Sigmoid colon (tissue), 7 donors: Measurements from ENCODE around the gene NHSL2. TPM values are rescaled to one million over a fixed set of nuclear protein-coding genes. Genes with fewer than 3 reads are reported as not detected.
A peak's percentile ranks its signal among the peaks of the same experiment; 100 is the strongest.

Source experiments
- DNase-seq: peaks from one replicate; pipeline ENCODE4 v3.0.0-alpha.2; 2019
- H3K27ac ChIP-seq, 4 donors: fragments of 200-600 bp; sonication (generic); one replicate each; pipeline ENCODE4 v1.5.1; 2016 to 2019; ENCODE audit warnings: mild to moderate bottlenecking in 1 of 4
- H3K27me3 ChIP-seq, 3 donors: fragments of 200-600 bp; sonication (generic); one replicate each; pipeline ENCODE4 v1.5.1; 2019; ENCODE audit warnings: mild to moderate bottlenecking in 1 of 3
- H3K36me3 ChIP-seq, 4 donors: fragments of 200-600 bp; sonication (generic); one replicate each; pipeline ENCODE4 v1.5.1; 2016 to 2019
- H3K4me1 ChIP-seq, 4 donors: fragments of 200-600 bp; sonication (generic); one replicate each; pipeline ENCODE4 v1.5.1; 2017 to 2019
- H3K4me3 ChIP-seq, 4 donors: fragments of 200-600 bp; sonication (generic); one replicate each; pipeline ENCODE4 v1.5.1; 2017 to 2019; ENCODE audit warnings: mild to moderate bottlenecking in 2 of 4, moderate library complexity in 1 of 4
- H3K9me3 ChIP-seq, 4 donors: fragments of 200-600 bp in 3 of 4; sonication (generic) in 3 of 4; one replicate each; pipeline versions ENCODE4 v1.5.1 to v1.6.1; 2013 to 2019
- CTCF ChIP-seq, 4 experiments: fragments of 450-650 bp in 3 of 4; fragments of 200-600 bp in 1 of 4; IDR thresholded peaks; one replicate each; pipeline ENCODE4 v1.5.1; 2016 to 2019; ENCODE audit warnings: antibody characterized with exemption in 4 of 4, mild to moderate bottlenecking in 3 of 4, moderate library complexity in 2 of 4
- EP300 ChIP-seq, 4 donors: sonication (generic); formaldehyde crosslinking; IDR thresholded peaks; one replicate each; pipeline ENCODE4 v1.6.1; 2017; ENCODE audit warnings: antibody characterized with exemption in 4 of 4
- POLR2A ChIP-seq, 2 donors: fragments of 450-650 bp; IDR thresholded peaks; one replicate each; pipeline ENCODE4 v1.6.1; 2016; ENCODE audit warnings: antibody characterized with exemption in 2 of 2, mild to moderate bottlenecking in 2 of 2, moderate library complexity in 2 of 2
- POLR2AphosphoS5 ChIP-seq, 4 donors: sonication (generic); formaldehyde crosslinking; IDR thresholded peaks; one replicate each; pipeline ENCODE4 v1.6.1; 2017; ENCODE audit warnings: antibody characterized with exemption in 4 of 4
- WGBS, 2 donors: extraction: QIAGEN DNeasy Blood & Tissue Kit; methylation state at CpG; one replicate each; pipeline ENCODE4 v1.1.7; 2013; 5-methylcytosine and 5-hydroxymethylcytosine counted together
- intact Hi-C: fragments of 100-400 bp; cut with DNase I; formaldehyde crosslinking; loops from one replicate; pipeline ENCODE4 v1.15.1; 2023
- polyA plus RNA-seq, 3 donors: library from polyadenylated mRNA; stranded (reverse); fragments of 200-250 nt; gene quantifications; one replicate each; pipeline ENCODE4 v1.2.3, GENCODE V29; 2013
- total RNA-seq, 4 donors: library from RNA; depleted of rRNA; stranded (reverse); fragments of >200 nt; gene quantifications; one replicate each; pipeline ENCODE4 v1.1.0, GENCODE V29; 2016
- donor health status: healthy with polysubstance abuse.
- donor health status: Bipolar disorder and iron deficiency.
- donor health status: healthy.

Gene NHSL2
- total and polyA plus RNA-seq, 7 donors: under 0.01 to 21.3 (median 8.1) TPM

DNA sequence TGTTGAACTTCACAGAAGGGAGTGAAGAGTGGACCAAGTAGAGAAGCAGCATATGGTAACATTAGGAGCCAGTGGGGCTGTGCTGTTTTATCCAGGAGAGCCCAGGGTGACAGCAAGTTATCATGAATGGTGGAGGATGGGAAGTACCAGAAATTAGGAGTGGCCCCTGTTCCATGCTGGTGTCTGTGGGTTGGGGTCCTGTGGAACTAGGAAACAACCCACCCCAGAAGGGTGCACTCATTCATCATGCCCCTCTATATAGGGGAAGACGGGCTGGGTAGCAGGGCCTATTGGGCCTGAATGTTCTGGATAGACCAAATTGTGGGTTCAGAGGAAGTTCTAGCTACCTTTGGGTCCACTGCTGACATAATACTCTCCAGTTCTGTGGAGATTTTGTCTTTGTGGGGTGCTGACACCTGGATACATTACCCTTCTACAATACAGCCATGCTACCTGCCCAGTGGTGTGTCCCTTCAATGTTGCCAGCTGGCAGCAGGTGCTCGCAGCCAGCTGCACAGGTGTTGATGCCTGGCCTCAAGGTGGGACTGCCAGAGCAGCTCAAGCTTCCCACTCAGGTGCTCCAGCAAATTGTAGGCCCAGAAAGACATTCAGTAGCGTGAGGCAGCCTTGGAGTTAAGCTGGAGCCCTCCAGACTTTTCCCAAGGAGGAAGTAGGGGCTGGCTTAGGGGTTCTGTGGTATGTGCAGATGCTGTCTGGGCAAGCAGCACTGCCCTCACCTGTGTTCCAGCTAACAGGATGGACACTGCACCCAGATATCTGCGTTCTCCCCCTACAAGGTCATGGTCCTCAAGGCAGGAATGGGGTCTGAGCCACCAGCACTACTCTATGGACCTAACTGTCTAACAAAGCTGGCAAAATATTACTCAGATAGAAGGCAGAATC lies 106.5 kb downstream of the NHSL2 start:
- Histone ChIP-seq H3K4me3 (no peak overlapping the region), H3K27ac (no peak overlapping the region), H3K27me3 (no peaks in the 10 kb centered on the region), H3K36me3 (no peaks in the 10 kb centered on the region), H3K4me1 (peaks cover 0 to 31% (median 18%) of the 10 kb centered on the region in 4 donors), H3K9me3 (no peaks in the 10 kb centered on the region)
- intact Hi-C loops: loop anchor here (5.0 kb wide), 1 partner anchor 165 kb away; the partner anchor contains the start of gene PIN4
- no peak for TF ChIP-seq POLR2A (IDR thresholded peaks at IDR 0.05)
- TF ChIP-seq CTCF (IDR thresholded peaks at IDR 0.05): no peak
- TF ChIP-seq POLR2AphosphoS5 (IDR thresholded peaks at IDR 0.05): no peak
- no peak for TF ChIP-seq EP300 (IDR thresholded peaks at IDR 0.05)
- 89 to 96% methylated on average over 4 of the region's 4 CpGs for WGBS, 2 donors
- no peak for DNase-seq

- no peaks in the 10 kb centered on the region for H3K27me3 ChIP-seq
- intact Hi-C loops: loop anchor here (1.0 to 5.0 kb wide), 3 partner anchors 107 to 164 kb away; partner anchors contain the start of gene PIN4
- H3K9me3 ChIP-seq: no peaks in the 10 kb centered on the region
- H3K4me1 ChIP-seq: peaks cover 0 to 31% (median 18%) of the 10 kb centered on the region in 4 donors
- TF ChIP-seq POLR2A (IDR thresholded peaks at IDR 0.05): no peak
- peak in 2 of 4 experiments; percentile 24 to 74 for TF ChIP-seq CTCF (IDR thresholded peaks at IDR 0.05)
- peak in 2 of 4 donors; percentile 38 to 51 for TF ChIP-seq POLR2AphosphoS5 (IDR thresholded peaks at IDR 0.05)
- peak in 1 of 4 donors; percentile 25 for TF ChIP-seq EP300 (IDR thresholded peaks at IDR 0.05)
- WGBS, 2 donors: 5 to 10% methylated on average over 70 of the region's 70 CpGs
- H3K27ac ChIP-seq: peak overlapping the region; percentile 72 to 82 (median 78)
- DNase-seq: peak; percentile 94
- peak overlapping the region in 3 of 4 donors; percentile 24 to 40 (median 25) for H3K4me3 ChIP-seq
- no peaks in the 10 kb centered on the region for H3K36me3 ChIP-seq
Measured at GRCh38 chrX:72018277-72019112, 107.8 kb downstream of the NHSL2 start.

DNA sequence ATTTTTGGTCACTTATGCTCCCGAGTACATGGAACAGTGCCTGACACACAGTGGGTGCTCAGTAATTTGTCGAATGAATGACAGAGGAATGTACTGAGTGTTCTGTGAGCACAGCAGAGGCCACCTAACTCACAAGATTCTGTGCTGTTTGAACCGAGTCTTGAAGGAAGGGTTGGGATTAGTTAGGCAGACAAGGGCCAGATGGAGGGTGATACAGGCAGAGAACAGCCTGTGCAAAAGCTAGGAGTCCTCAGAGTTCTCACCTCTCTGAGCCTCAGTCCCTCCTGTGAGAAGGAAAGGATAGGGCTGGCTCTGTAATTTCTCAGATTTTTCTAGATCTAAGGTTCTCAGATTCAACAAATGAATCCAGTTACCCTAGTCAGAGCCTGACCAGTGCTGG lies 108.8 kb downstream of the NHSL2 start:
- peak overlapping the region; percentile 69 to 82 (median 76) for H3K27ac ChIP-seq

More for the DNA sequence above, 108.8 kb downstream of the NHSL2 start:
- intact Hi-C loops: loop anchor here (5.0 kb wide), 1 partner anchor 163 kb away; the partner anchor contains the start of gene PIN4
- TF ChIP-seq CTCF (IDR thresholded peaks at IDR 0.05): no peak
- no peak for TF ChIP-seq EP300 (IDR thresholded peaks at IDR 0.05)
- no peak for TF ChIP-seq POLR2AphosphoS5 (IDR thresholded peaks at IDR 0.05)
- TF ChIP-seq POLR2A (IDR thresholded peaks at IDR 0.05): no peak
- no peak for DNase-seq
- H3K4me1 ChIP-seq: peaks cover 0 to 31% (median 18%) of the 10 kb centered on the region in 4 donors
- H3K27me3 ChIP-seq: no peaks in the 10 kb centered on the region
- no peaks in the 10 kb centered on the region for H3K9me3 ChIP-seq
- no peak overlapping the region for H3K4me3 ChIP-seq
- no peaks in the 10 kb centered on the region for H3K36me3 ChIP-seq
- WGBS, 2 donors: 70 to 71% methylated on average over 3 of the region's 3 CpGs
